SJSA1 (cell line): ENCODE data around the gene REEP6. TPM values are rescaled to one million over a fixed set of nuclear protein-coding genes. Genes with fewer than 3 reads are reported as not detected.
"Not testable (repeated sequence)": the region's sequence is repeated elsewhere in the genome, so short reads cannot be mapped to it uniquely, and the experiment has no call there.

Experiments
- DNase-seq, 2 experiments: peaks; one replicate each; pipeline ENCODE4 v3.0.0-alpha.2; 2015 to 2020; ENCODE audit warnings: low spot score in 2 of 2, low read depth in 1 of 2
- H3K27ac ChIP-seq: fragments of 250-450 bp; sonication (Bioruptor Pico); 2 replicates; pipeline ENCODE4 v1.5.1; 2020; ENCODE audit warnings: mild to moderate bottlenecking, moderate library complexity
- H3K27me3 ChIP-seq: fragments of 250-450 bp; sonication (Bioruptor Pico); replicated peaks from 2 replicates; pipeline ENCODE4 v1.5.1; 2020; ENCODE audit warnings: mild to moderate bottlenecking, moderate library complexity
- H3K36me3 ChIP-seq: fragments of 250-450 bp; sonication (Bioruptor Pico); 2 replicates; pipeline ENCODE4 v1.5.1; 2020; ENCODE audit warnings: mild to moderate bottlenecking
- H3K4me1 ChIP-seq: fragments of 250-450 bp; sonication (Bioruptor Pico); replicated peaks from 2 replicates; pipeline ENCODE4 v1.6.1; 2021; ENCODE audit warnings: mild to moderate bottlenecking
- H3K4me3 ChIP-seq: fragments of 250-450 bp; sonication (Bioruptor Pico); 2 replicates; pipeline ENCODE4 v1.5.1; 2020; ENCODE audit warnings: mild to moderate bottlenecking
- H3K9me3 ChIP-seq: fragments of 250-450 bp; sonication (Bioruptor Pico); replicated peaks from 2 replicates; pipeline ENCODE4 v1.5.1; 2020; ENCODE audit warnings: mild to moderate bottlenecking
- total RNA-seq: library from RNA; depleted of rRNA; stranded (reverse); fragments of >200 nt; shearing (Covaris generic); gene quantifications from 2 replicates; pipeline ENCODE4 v1.2.3, GENCODE V29; 2014

REEP6 gene
- total RNA-seq, 1 experiment from 2014 or later, result 0.92 TPM

DNA sequence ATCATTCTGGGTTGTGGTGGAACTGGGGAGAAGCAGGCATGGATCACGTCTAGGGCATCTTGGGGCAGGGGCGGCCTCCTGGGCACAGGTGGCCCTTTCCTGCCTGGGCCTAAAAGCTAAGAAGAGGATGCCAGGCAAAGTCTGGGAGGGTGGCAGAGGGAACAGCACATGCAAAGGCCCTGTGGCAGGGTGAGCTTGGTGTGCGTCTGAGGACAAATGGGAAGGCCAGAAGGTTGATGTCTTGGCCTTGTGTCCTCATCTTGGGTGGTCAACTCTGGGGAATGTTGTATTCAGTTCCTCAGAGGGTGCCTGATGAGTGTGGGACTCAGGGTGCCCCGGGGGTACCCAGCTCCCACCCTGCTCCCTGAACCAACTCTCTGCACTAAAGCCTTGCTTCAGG, 27.5 kb downstream of the REEP6 start:
- Histone ChIP-seq H3K27ac (no peak overlapping the region), H3K4me3 (no peak overlapping the region), H3K9me3 (0 out of 2 replicates have a peak, but pooled peaks cover 2% of the 10 kb centered on the region), H3K36me3 (no peaks in the 10 kb centered on the region), H3K27me3 (peaks cover 19% of the 10 kb centered on the region), H3K4me1 (peaks cover 7% of the 10 kb centered on the region)
- no peak for DNase-seq

DNA sequence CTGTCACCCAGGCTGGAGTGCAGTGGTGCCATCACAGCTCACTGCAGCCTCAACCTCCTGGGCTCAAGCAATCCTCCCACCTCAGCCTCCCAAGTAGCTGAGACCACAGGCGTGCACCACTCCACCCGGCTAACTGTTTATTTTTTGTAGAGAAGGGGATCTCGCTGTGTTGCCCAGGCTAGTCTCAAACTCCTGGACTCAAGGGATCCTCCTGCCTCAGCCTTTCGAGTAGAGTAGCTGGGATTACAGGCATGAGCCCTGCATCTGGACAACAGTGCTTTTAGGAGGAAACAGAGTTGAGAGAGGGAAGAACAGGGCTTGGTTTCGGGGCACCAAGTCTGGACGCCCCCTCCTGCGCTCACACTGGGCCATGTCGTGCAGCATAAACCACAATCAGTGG, 28.8 kb downstream of the REEP6 start:
- peaks cover 30% of the 10 kb centered on the region for H3K27me3 ChIP-seq
- DNase-seq, result not testable (repeated sequence)

DNA sequence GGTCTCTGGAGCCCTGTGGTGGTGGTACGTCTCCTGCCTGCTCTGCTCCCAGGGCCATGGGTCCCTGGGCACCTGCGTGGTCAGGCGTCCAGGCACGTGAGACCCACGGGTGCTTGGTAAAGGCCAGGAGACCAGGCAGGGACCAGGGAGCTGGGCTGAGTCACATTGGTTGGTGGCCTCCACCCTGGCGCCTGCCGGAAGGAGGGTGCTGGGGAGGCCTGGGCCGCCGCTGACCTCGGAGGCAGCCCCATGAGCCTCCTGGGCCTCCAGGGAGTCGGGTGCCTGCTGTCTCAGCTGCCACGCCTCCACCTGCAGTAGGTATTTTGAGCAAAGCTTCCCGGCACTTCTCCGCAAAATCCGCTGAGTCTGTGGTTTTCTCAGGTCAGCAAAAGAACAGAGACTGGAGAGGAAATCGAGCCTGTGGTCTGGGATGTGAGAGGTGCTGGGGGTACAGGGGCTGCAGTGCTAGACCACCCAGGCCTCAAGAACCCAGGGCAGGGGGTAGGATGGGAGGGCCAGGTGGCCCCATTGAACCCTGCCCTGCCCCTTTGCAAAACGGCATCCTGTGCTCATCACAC, 29.3 kb downstream of the REEP6 start:
- Histone ChIP-seq H3K36me3 (no peaks in the 10 kb centered on the region), H3K9me3 (0 out of 2 replicates have a peak, but pooled peaks cover 2% of the 10 kb centered on the region), H3K4me1 (no peaks in the 10 kb centered on the region), H3K27ac (no peak overlapping the region), H3K27me3 (peaks cover 35% of the 10 kb centered on the region), H3K4me3 (no peak overlapping the region)
- DNase-seq, result no peak

More for the DNA sequence above, 28.8 kb downstream of the REEP6 start:
- H3K27ac ChIP-seq, H3K4me3 ChIP-seq, H3K4me1 ChIP-seq, H3K36me3 ChIP-seq, H3K9me3 ChIP-seq: not testable (repeated sequence)

DNA sequence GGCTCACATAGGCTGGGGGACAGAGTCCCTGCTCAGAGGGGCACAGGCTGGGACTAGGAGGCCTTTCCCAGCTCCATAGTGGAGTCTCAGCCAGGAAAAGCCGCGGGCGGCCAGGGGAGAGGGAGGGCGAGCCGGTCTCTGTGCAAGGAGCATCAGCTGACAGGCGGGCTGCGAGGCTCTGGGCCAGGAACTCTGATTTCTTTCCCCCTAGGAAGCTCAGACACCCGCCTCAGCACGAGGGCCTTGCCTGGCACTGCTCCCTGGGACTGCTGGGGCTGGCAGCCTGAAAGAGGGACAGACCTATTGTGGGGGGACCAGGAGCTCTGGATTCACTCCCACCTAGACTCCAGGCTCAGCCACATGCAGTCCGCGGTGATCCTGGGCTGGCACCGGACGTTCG, 30.7 kb downstream of the REEP6 start:
- Histone ChIP-seq H3K4me3 (no peak overlapping the region), H3K27ac (no peak overlapping the region), H3K9me3 (no peaks in the 10 kb centered on the region), H3K36me3 (no peaks in the 10 kb centered on the region), H3K4me1 (no peaks in the 10 kb centered on the region), H3K27me3 (peaks cover 43% of the 10 kb centered on the region)
- DNase-seq, result no peak

DNA sequence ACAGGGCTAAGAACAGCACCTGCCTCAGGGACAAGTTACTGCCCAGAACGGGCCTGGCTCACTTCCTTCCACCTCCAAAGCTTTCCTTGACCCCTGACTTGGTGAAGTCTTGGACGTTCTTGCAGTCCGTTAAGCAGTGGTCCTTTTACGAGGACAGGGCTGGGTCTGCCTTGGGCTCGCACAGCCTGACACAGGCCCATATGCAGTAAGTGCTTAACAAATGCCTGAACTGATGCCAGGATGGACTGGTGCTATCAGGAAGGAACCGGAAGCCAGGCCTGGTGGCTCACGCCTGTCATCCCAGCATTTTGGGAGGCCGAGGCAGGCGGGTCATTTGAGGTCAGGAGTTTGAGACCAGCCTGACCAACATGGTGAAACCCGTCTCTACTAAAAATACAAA, 31.1 kb downstream of the REEP6 start:
- H3K4me1 ChIP-seq, result no peaks in the 10 kb centered on the region
- H3K4me3 ChIP-seq, result no peak overlapping the region
- no peak for DNase-seq
- no peaks in the 10 kb centered on the region for H3K9me3 ChIP-seq
- H3K27me3 ChIP-seq, result peaks cover 43% of the 10 kb centered on the region
- H3K36me3 ChIP-seq, result no peaks in the 10 kb centered on the region
- no peak overlapping the region for H3K27ac ChIP-seq

DNA sequence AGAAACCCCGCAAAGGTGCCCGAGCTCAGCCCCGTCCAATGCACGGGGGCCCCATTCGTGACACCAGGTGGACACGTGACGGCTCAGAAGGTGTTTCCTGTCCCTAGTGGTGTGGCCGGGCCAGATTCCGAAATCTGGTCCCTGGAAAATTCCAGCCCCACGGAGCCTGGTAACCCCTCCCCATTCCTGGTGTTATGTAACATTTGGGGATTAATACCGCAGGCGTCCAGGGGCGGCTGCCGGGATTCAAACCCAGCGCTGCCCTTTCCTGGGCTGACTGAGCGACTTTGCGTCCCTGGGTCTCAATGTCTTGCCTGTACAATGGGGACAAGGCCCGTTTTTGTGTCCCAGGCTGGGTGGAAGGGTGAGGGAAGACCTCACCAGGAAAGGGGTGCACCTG, 31.9 kb downstream of the REEP6 start:
- H3K27ac ChIP-seq, result no peak overlapping the region
- no peaks in the 10 kb centered on the region for H3K36me3 ChIP-seq
- H3K4me1 ChIP-seq, result no peaks in the 10 kb centered on the region
- DNase-seq, result no peak
- H3K27me3 ChIP-seq, result peaks cover 43% of the 10 kb centered on the region
- H3K4me3 ChIP-seq, result no peak overlapping the region
- H3K9me3 ChIP-seq, result no peaks in the 10 kb centered on the region

DNA sequence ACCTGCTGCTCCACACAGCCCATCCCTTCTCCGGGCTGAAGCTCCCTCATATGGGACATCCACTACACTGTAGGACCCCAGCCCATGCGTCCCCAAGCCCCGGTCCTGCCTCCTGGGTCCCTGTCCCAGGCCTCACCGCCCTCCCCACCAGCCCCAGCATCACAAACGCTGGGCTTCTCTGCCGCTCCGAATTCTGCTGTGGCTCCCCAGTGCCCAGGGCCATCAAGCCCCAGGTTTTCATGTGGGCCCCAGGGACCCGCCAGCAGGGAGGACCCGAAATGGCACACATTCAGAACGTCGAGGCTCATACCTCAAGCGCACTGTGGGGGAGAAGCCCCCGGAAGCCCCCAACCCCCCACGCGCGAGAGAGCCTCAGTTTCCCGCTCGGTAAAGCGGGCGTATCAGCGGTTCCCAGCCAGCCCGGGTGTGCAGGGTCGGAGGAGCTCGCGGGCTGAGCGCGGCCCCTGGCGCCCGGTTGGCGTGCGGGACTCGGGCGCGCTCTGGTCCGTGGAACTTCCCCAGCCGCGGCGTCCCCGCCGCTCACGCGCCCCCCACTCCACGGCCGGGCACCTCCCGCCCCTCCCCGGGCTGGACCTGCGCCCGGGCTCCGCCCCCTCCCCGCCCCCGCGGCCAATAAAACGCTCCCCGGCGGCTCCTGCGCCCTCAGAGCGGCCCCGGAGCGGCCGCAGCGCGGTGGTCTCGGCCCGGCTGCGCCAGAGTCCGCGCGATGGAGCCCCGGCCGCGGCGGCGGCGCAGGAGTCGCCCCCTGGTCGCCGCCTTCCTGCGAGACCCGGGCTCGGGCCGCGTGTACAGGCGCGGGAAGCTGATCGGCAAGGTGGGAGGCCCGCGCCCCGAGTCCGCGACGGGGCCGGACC, 32.7 kb downstream of the REEP6 start, which contains the start of gene PLK5:
Gene PLK5, plus strand, starts transcription at position 666 of the 875 bp plus-strand sequence. CDS start 2,920 bp downstream, outside the sequence.
- Histone ChIP-seq H3K4me1 (no peaks in the 10 kb centered on the region), H3K27ac (no peak within 1 kb of the TSS), H3K4me3 (no peak within 1 kb of the TSS), H3K36me3 (no peaks in the 10 kb centered on the region), H3K27me3 (peaks cover 43% of the 10 kb centered on the region), H3K9me3 (no peaks in the 10 kb centered on the region)
- no peak for DNase-seq

DNA sequence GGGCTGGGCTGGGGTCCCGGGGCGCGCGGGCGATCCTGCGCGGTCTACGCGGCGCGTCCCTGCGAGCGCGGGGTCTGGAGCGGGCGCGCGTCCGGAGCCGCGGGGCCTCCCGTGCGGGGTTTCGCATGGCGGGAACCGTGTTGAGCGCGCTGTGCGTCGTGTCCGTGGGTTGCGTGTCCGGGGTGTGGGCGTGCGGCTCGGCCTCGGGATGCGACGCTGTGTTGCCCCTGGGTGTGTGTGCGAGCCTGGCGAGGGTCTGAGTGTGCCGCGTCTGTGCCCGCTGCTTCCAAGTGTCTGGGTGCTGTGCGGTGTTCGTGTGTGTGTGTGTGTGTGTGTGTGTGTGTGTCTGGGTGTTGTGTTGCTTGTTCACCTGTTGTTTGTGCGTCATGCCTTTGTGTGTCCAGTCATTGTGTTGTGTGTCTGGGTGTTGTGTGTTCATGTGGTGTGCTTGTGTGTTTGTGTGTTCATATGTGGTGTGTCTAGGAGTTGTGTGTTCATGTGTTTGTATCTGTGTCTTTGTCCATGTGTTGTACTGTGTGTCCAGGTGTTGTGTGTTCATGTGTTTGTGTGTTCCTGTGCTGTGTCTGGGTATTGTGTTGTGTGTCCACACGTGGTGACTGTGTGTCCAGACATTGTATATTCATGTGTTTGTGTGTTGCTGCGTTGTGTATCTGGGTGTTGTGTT, 33.4 kb downstream of the REEP6 start:
- Histone ChIP-seq H3K9me3 (no peaks in the 10 kb centered on the region), H3K36me3 (no peaks in the 10 kb centered on the region), H3K27me3 (peaks cover 43% of the 10 kb centered on the region), H3K4me1 (no peaks in the 10 kb centered on the region), H3K4me3 (no peak overlapping the region), H3K27ac (no peak overlapping the region)
- no peak for DNase-seq

DNA sequence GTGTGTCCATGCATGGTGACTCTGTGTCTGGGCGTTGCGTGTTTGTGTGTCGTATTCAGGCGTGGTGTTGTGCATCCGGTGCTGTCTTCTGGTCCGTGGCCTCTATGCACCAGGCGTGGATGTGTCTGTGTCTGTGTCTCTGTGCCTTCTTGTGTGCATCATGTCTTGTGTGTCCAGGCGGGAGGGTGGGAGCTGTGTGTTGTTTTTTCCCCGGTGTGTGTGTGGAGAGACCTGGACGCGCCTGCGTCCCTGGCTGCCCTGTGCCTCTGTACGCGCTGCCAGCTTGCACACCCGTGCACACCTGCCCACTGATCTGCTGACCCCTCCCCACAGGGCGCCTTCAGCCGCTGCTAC, 34.0 kb downstream of the REEP6 start:
- Histone ChIP-seq H3K9me3 (no peaks in the 10 kb centered on the region), H3K4me1 (no peaks in the 10 kb centered on the region), H3K27ac (no peak overlapping the region), H3K27me3 (peaks cover 43% of the 10 kb centered on the region), H3K4me3 (no peak overlapping the region), H3K36me3 (no peaks in the 10 kb centered on the region)
- no peak for DNase-seq

DNA sequence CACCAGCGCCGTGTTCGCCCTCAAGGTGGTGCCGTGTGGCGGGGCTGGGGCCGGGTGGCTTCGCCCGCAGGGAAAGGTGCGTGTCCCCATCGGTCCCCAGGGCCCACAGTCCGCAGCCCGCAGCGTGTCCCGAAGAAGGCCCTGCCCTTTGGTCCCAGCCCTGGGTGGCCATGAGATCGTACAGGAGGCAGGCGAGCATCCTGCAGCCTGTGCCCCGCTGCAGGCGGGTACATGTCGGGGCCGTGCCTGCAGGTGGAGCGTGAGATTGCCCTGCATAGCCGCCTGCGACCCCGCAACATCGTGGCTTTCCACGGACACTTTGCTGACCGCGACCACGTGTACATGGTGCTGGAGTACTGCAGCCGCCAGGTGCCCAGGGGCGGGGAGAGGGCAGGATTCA, 34.4 kb downstream of the REEP6 start:
- no peak overlapping the region for H3K4me3 ChIP-seq
- H3K4me1 ChIP-seq, result no peaks in the 10 kb centered on the region
- H3K27ac ChIP-seq, result no peak overlapping the region
- DNase-seq, result no peak
- peaks cover 43% of the 10 kb centered on the region for H3K27me3 ChIP-seq
- no peaks in the 10 kb centered on the region for H3K9me3 ChIP-seq
- H3K36me3 ChIP-seq, result no peaks in the 10 kb centered on the region

DNA sequence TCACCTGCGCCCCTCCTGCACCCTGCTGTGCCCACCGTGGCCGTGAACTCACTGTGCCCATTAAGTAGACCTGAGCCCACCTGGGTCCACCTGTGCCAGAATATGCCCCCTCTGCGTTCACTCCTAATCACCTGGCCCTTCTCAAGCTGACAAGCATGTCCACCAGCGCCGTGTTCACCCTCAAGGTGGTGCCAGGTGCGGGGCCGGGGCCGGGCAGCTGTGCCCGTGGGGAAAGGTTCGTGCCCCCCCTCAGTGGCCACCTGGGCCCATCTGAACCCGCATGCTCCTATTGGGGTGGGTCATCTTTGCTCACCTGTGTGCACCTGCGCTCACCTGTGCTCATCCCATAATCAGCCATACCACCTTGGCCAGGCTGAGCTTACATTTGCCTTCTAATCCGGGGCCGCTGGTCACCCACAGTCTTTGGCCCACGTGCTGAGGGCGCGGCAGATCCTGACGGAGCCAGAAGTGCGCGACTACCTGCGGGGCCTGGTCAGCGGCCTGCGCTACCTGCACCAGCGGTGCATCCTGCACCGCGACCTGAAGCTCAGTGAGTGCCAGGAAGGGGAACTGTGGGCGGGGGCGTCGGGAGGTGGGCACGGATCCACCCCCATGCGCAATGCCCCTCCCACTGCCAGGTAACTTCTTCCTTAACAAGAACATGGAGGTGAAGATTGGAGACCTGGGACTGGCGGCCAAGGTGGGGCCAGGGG, 35.2 kb downstream of the REEP6 start:
- Histone ChIP-seq H3K27ac (no peak overlapping the region), H3K9me3 (no peaks in the 10 kb centered on the region), H3K27me3 (peaks cover 41% of the 10 kb centered on the region), H3K4me1 (no peaks in the 10 kb centered on the region), H3K4me3 (no peak overlapping the region), H3K36me3 (no peaks in the 10 kb centered on the region)
- no peak for DNase-seq

DNA sequence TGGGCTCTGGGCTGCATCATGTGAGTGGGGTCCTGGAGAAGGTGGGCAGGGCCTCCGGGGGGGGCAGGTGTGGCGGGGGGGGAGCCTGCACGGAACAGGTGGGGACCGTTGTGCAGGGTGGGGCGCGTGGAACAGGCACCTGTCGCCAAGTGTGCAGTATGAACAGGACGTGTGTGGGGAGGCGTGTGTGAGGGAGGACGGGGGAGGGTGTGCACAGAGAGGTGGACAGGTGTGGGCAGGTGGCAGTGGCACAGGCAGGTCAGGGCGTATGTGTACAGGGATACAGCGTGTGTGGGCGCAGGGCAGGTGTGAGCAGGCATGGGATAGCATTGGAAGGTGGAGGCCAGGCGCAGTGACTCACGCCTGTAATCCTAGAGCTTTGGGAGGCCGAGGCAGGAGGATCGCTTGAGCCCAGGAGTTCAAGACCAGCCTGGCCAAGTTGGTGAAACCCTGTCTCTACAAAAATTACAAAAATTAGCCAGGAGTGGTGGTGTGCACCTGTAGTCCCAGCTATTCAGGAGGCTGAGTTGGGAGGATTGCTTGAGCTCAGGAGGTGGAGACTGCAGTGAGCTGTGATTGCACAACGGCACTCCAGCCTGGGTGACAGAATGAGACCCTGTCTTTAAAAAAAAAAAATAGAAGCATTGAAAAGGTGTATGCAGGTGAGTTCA, 36.1 kb downstream of the REEP6 start:
- no peak for DNase-seq
- H3K4me1 ChIP-seq, result no peaks in the 10 kb centered on the region
- H3K4me3 ChIP-seq, result no peak overlapping the region
- H3K36me3 ChIP-seq, result no peaks in the 10 kb centered on the region
- H3K27ac ChIP-seq, result no peak overlapping the region
- H3K27me3 ChIP-seq, result peaks cover 45% of the 10 kb centered on the region
- no peaks in the 10 kb centered on the region for H3K9me3 ChIP-seq

DNA sequence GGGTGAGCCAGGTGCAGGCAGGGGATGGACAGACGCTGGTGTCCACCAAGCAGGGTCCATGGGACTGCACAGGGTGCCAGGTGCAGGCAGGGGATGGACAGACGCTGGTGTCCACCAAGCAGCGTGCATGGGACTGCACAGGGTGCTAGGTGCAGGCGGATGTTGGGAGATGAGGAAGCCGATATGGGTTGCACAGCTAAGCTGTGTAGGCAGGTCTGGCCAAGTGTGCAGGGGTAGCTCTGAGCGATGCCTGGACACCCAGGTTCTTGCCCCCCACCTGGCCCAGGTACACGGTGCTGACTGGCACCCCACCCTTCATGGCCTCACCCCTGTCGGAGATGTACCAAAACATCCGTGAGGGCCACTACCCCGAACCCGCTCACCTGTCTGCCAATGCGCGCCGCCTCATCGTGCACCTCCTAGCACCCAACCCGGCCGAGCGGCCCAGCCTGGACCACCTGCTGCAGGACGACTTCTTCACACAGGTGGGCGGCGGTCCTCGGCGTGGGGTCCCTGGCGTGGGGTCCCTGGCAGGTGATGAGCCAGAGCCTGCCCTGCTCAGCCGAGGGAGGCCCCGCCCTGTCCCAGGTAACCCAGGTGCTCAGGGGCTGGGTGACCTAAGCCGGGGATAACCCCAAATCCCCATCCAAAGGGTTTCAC, 36.8 kb downstream of the REEP6 start:
- H3K27me3 ChIP-seq, result peaks cover 41% of the 10 kb centered on the region
- H3K4me1 ChIP-seq, result no peaks in the 10 kb centered on the region
- H3K36me3 ChIP-seq, result no peaks in the 10 kb centered on the region
- DNase-seq, result no peak
- H3K27ac ChIP-seq, result no peak overlapping the region
- H3K9me3 ChIP-seq, result no peaks in the 10 kb centered on the region
- no peak overlapping the region for H3K4me3 ChIP-seq
